Measurements from ENCODE around the gene WNK4. TPM values are rescaled to one million over a fixed set of nuclear protein-coding genes. Genes with fewer than 3 reads are reported as not detected.

The WNK4 gene
- total RNA-seq, 2 donors from 2014 or later: 32.6 to 54.6 TPM

DNA sequence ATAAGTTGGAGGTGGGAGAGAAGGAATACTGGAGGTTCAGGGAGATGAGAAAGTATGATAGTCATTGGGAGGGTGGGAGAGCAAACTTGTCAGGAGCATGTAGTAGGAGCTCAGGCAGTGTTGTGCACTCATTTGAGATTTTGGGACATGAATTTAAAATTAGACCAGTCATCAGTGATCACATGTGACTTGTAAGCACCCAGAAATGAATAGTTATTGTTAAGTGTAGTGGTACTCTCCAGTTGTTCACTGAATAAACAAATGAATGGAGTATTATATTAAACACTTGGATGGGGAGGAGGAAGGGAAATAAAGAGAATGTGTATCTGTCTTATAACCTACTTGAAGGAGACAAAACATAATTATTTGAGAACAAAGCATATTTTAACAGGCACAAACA, 50.6 kb downstream of the WNK4 start:
- TF ChIP-seq, protein P1, sequence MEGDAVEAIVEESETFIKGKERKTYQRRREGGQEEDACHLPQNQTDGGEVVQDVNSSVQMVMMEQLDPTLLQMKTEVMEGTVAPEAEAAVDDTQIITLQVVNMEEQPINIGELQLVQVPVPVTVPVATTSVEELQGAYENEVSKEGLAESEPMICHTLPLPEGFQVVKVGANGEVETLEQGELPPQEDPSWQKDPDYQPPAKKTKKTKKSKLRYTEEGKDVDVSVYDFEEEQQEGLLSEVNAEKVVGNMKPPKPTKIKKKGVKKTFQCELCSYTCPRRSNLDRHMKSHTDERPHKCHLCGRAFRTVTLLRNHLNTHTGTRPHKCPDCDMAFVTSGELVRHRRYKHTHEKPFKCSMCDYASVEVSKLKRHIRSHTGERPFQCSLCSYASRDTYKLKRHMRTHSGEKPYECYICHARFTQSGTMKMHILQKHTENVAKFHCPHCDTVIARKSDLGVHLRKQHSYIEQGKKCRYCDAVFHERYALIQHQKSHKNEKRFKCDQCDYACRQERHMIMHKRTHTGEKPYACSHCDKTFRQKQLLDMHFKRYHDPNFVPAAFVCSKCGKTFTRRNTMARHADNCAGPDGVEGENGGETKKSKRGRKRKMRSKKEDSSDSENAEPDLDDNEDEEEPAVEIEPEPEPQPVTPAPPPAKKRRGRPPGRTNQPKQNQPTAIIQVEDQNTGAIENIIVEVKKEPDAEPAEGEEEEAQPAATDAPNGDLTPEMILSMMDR (IDR thresholded peaks at IDR 0.05): no peak
- no peak overlapping the region for H3K9ac ChIP-seq (ENCODE audit: low read depth in 2 of 2, low read length in 2 of 2)
- H3K9me3 ChIP-seq: no peaks in the 10 kb centered on the region
- no peaks in the 10 kb centered on the region for H3K36me3 ChIP-seq
- intact Hi-C loops (cut with DNase I): loop anchor here (5.0 kb wide), 2 partner anchors 109 to 166 kb away; partner anchors contain the start of gene RPL27
- H3K27me3 ChIP-seq: no peaks in the 10 kb centered on the region
- DNase-seq: no peak
- peaks cover 7% of the 10 kb centered on the region for H3K4me1 ChIP-seq
- no peak overlapping the region for H3K27ac ChIP-seq
- no peak overlapping the region for H3K4me3 ChIP-seq

DNA sequence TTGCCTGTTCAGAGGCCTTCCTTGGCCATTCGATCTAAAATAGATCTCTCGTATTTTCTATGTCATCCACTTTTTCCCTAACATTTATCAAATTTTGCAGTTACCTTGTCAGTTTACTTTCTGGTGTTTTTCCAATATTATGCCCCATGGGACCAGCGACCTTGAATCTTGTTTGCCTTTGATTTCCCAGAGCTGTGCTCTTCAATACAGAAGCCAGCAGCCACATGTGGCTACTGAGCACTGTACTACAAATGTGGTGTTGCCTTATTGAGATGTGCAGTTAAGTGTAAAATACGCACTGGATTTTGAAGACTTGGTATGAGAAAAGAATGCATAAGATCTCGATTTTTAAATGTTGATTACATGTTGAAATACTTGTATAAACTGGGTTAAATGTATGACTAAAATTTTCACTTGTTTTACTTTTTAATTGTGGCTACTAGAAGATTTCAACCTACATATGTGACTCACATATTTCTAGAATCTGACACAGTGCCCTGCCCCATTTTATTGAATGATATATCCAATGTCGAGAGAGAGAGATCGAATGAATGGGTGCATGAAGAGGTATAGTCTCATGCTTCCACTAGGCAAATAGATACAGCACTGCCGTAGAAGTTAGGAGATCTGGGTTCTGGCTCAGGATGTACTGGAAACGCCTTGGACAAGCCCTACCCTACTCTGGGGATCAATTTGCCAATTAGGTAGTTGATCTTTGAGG, 52.0 kb downstream of the WNK4 start:
- intact Hi-C loops (cut with DNase I): loop anchor here (5.0 kb wide), 2 partner anchors 110 to 165 kb away; partner anchors contain the start of gene RPL27
- Histone ChIP-seq H3K27me3 (no peaks in the 10 kb centered on the region), H3K9ac (ENCODE audit: low read depth in 2 of 2, low read length in 2 of 2) (peak overlapping the region; percentile 93 to 96), H3K4me3 (peak overlapping the region; percentile 97), H3K9me3 (no peaks in the 10 kb centered on the region), H3K4me1 (peaks cover 7% of the 10 kb centered on the region), H3K27ac (peak overlapping the region; percentile 74), H3K36me3 (no peaks in the 10 kb centered on the region)
- DNase-seq: no peak
- TF ChIP-seq, protein P1 (IDR thresholded peaks at IDR 0.05): no peak

DNA sequence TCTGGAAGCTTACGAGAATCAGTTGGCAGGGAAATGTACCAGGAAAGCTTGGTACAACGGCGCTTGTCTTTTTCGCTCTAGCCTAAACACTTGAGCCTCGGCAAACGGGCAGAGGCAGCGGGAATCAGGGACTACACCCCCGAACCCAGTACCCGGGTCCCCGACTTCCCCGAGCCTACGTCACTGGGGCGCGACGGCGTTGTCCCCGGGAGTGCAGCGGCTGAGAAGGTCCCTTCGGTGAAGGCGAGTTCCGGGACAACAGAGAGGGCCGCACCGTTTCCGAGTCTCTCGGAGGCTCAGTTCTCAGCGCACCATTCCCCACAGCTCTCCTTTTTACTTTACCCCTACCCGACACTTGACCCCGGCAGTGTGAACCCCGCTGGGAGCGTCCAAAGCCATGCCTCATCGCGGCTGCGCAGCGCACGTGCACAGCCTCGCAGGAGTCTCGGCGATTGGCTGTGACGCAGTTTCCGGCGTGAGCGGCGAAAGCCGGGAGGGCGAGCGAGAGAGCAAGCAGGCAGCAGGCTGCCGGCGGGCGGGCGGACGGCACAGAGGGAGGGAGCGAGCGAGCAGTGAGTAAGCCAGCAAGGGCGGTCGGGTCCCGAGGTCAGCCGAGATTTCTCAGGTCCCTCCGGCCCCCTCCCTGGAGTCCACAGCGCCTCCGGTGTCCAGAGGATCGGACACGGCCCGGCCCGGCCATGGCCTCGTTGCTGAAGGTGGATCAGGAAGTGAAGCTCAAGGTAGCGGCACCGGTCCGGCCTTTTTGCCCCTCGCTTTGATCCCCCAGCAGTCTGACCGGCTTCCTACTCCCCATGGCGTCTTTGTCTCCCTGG, 52.7 kb downstream of the WNK4 start, which contains the start of gene PSME3:
Gene PSME3, plus strand, starts transcription at position 464 of the 833 bp plus-strand sequence. Its CDS starts 235 bp downstream, at position 699.
- Histone ChIP-seq H3K4me3 (peak within 1 kb of the TSS; percentile 97), H3K4me1 (peaks cover 7% of the 10 kb centered on the region), H3K27ac (peak within 1 kb of the TSS; percentile 74), H3K27me3 (no peaks in the 10 kb centered on the region), H3K9me3 (no peaks in the 10 kb centered on the region), H3K36me3 (no peaks in the 10 kb centered on the region), H3K9ac (ENCODE audit: low read depth in 2 of 2, low read length in 2 of 2) (peak within 1 kb of the TSS; percentile 93 to 96)
- intact Hi-C loops (cut with DNase I): loop anchor here (5.0 kb wide), 2 partner anchors 111 to 164 kb away; partner anchors contain the start of gene RPL27
- peak; percentile 95 for DNase-seq
- TF ChIP-seq, protein P1 (IDR thresholded peaks at IDR 0.05): no peak

DNA sequence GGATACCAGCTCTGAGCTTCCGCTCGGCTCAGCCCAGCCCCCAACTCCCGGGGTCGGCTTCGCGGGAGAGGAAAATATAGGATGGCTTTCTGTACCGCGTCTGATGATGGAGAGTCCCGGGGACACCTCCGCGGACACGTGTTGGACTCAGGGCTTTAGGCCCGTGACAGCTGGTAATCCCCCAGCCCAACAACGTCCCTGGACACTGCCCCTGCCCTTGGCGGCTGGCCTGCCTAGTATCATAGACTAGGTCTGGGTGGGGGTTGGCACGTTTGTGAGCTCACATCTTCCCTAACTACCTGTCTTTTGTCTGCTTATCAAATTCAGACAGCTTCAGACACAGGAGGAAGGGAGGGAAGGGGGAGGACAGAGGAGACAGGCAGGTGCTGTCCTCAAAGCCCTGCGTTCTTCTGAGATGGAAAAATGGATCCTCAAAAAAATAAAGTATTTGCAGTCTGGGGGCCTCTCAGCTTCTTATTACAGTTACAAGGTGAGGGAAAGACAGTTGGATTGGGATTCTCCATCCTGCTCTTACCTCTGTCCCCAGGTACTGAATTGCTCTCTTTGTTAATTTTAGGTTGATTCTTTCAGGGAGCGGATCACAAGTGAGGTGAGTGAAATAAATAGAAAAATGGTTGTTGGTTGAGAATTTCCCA, 53.5 kb downstream of the WNK4 start:
- Histone ChIP-seq H3K27me3 (no peaks in the 10 kb centered on the region), H3K9me3 (no peaks in the 10 kb centered on the region), H3K27ac (peak overlapping the region; percentile 74), H3K4me1 (peaks cover 7% of the 10 kb centered on the region), H3K36me3 (peaks cover 2% of the 10 kb centered on the region), H3K9ac (ENCODE audit: low read depth in 2 of 2, low read length in 2 of 2) (peak overlapping the region; percentile 93 to 96), H3K4me3 (peak overlapping the region; percentile 97)
- TF ChIP-seq, protein P1 (IDR thresholded peaks at IDR 0.05): no peak
- intact Hi-C loops (cut with DNase I): loop anchor here (5.0 kb wide), 2 partner anchors 112 to 163 kb away; partner anchors contain the start of gene RPL27
- DNase-seq: no peak

DNA sequence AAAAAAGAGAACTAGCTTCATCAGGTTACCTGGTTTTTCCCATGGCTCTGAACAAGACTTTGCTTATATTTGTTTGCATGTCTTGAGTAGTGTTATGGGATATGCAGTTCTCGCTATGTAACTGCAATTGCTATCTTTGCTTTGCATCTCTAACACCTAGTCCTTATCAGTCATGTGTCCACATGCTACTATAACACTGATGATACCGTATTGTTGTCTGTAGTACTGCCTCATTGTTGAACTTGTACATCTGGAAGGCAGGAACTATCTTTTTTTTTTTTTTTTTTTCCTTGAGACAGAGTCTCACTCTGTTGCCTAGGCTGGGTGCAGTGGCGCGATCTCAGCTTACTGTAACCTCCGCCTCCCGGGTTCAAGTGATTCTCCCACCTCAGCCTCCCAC, 55.3 kb downstream of the WNK4 start:
- Histone ChIP-seq H3K9ac (ENCODE audit: low read depth in 2 of 2, low read length in 2 of 2) (no peak overlapping the region), H3K27ac (no peak overlapping the region), H3K4me3 (no peak overlapping the region), H3K27me3 (no peaks in the 10 kb centered on the region), H3K36me3 (peaks cover 6% of the 10 kb centered on the region), H3K9me3 (no peaks in the 10 kb centered on the region), H3K4me1 (peaks cover 7% of the 10 kb centered on the region)
- intact Hi-C loops (cut with DNase I): no loop called here
- TF ChIP-seq, protein P1 (IDR thresholded peaks at IDR 0.05): no peak
- DNase-seq: no peak
